Thoracic aorta (tissue), 2 donors: ENCODE data around the gene KCNK5. TPM values are rescaled to one million over a fixed set of nuclear protein-coding genes. Genes with fewer than 3 reads are reported as not detected.

ENCODE experiments used
- ATAC-seq: fragments of 150-250 bp; one replicate; pipeline ENCODE4 v1.8.0; 2017; ENCODE audit warnings: low read depth; ENCODE audit not compliant: insufficient number of reproducible peaks, low FRiP score
- DNase-seq: peaks from one replicate; pipeline ENCODE4 v3.0.0-alpha.2; 2020; ENCODE audit warnings: low spot score
- H3K27ac ChIP-seq, 2 donors: fragments of 200-600 bp; sonication (generic); 1 replicate in 1 of 2; 2 replicates in 1 of 2; pipeline ENCODE4 v1.5.1; 2016; ENCODE audit warnings: mild to moderate bottlenecking in 2 of 2, moderate library complexity in 2 of 2
- H3K27me3 ChIP-seq: fragments of 200-600 bp; sonication (generic); replicated peaks from 2 replicates; pipeline ENCODE4 v1.6.0; 2016; ENCODE audit warnings: mild to moderate bottlenecking; ENCODE audit not compliant: insufficient read depth
- H3K36me3 ChIP-seq: fragments of 200-600 bp; sonication (generic); one replicate; pipeline ENCODE4 v1.5.1; 2016
- H3K4me1 ChIP-seq, 2 donors: fragments of 200-600 bp; sonication (generic); 1 replicate in 1 of 2; 2 replicates in 1 of 2; pipeline versions ENCODE4 v1.5.1 to v1.6.0; 2016; ENCODE audit warnings: low read depth in 2 of 2, mild to moderate bottlenecking in 1 of 2; ENCODE audit not compliant: control insufficient read depth in 1 of 2
- H3K4me3 ChIP-seq: fragments of 200-600 bp; sonication (generic); 2 replicates; pipeline ENCODE4 v1.5.1; 2016; ENCODE audit warnings: mild to moderate bottlenecking
- H3K9me3 ChIP-seq: fragments of 200-600 bp; sonication (generic); 2 replicates; pipeline ENCODE4 v1.5.1; 2016
- CTCF ChIP-seq: fragments of 200-600 bp; sonication (generic); IDR thresholded peaks from one replicate; pipeline ENCODE4 v1.5.1; 2019; ENCODE audit warnings: antibody characterized with exemption
- total RNA-seq, 2 donors: library from RNA; depleted of rRNA; stranded (reverse); fragments of >200 nt; gene quantifications; one replicate each; pipeline versions ENCODE4 v1.1.0 to v1.2.3, GENCODE V29; 2016

The KCNK5 gene
- total RNA-seq, 2 donors from 2014 or later = 0.41 to 8.6 TPM

- Histone ChIP-seq H3K27me3 (no peaks in the 10 kb centered on the region), H3K4me3 (no peak overlapping the region), H3K9me3 (no peaks in the 10 kb centered on the region), H3K27ac (no peak overlapping the region), H3K36me3 (no peaks in the 10 kb centered on the region), H3K4me1 (no peaks in the 10 kb centered on the region)
- ATAC-seq (no peak), DNase-seq (no peak)
- TF ChIP-seq CTCF = no peak
These were observed 23.0 kb downstream of the KCNK5 start for GRCh38 chr6:39206250-39206721.

- Histone ChIP-seq H3K27me3 (no peaks in the 10 kb centered on the region), H3K4me3 (no peak overlapping the region)
These were observed 24.5 kb downstream of the KCNK5 start for GRCh38 chr6:39204646-39205244.

GRCh38 chr6:39204160-39204495 is 25.1 kb downstream of the KCNK5 start:
- H3K9me3 ChIP-seq = no peaks in the 10 kb centered on the region
- no peak overlapping the region for H3K27ac ChIP-seq
- ATAC-seq = no peak
- DNase-seq = no peak
- H3K4me1 ChIP-seq = no peaks in the 10 kb centered on the region
- H3K27me3 ChIP-seq = no peaks in the 10 kb centered on the region
- no peaks in the 10 kb centered on the region for H3K36me3 ChIP-seq
- H3K4me3 ChIP-seq = no peak overlapping the region
- no peak for TF ChIP-seq CTCF

More at GRCh38 chr6:39204646-39205244, 24.5 kb downstream of the KCNK5 start:
- DNase-seq = no peak
- no peaks in the 10 kb centered on the region for H3K9me3 ChIP-seq
- H3K4me1 ChIP-seq = no peaks in the 10 kb centered on the region
- no peak for TF ChIP-seq CTCF
- ATAC-seq = no peak
- no peak overlapping the region for H3K27ac ChIP-seq
- H3K36me3 ChIP-seq = no peaks in the 10 kb centered on the region

- no peak for ATAC-seq
- H3K4me1 ChIP-seq = no peaks in the 10 kb centered on the region
- H3K4me3 ChIP-seq = no peak overlapping the region
- no peak overlapping the region for H3K27ac ChIP-seq
- H3K9me3 ChIP-seq = no peaks in the 10 kb centered on the region
- H3K27me3 ChIP-seq = no peaks in the 10 kb centered on the region
- no peaks in the 10 kb centered on the region for H3K36me3 ChIP-seq
- TF ChIP-seq CTCF = no peak
- DNase-seq = no peak
These were observed 25.7 kb downstream of the KCNK5 start for GRCh38 chr6:39203436-39204159.

GRCh38 chr6:39202166-39202565 is 27.1 kb downstream of the KCNK5 start:
- H3K27ac ChIP-seq = no peak overlapping the region
- ATAC-seq (no peak), DNase-seq (no peak)
- H3K9me3 ChIP-seq = no peaks in the 10 kb centered on the region
- TF ChIP-seq CTCF = no peak
- H3K36me3 ChIP-seq = no peaks in the 10 kb centered on the region
- H3K4me1 ChIP-seq = no peaks in the 10 kb centered on the region
- no peak overlapping the region for H3K4me3 ChIP-seq
- H3K27me3 ChIP-seq = no peaks in the 10 kb centered on the region
